RWPE2 (cell line): Measurements from ENCODE around the gene AKAP6.

Experiments
- ATAC-seq: fragments of 200-7000 bp; cut with Tn5 transposase; 3 replicates; pipeline ENCODE4 v1.9.1; 2021; ENCODE audit warnings: low read depth
- DNase-seq: peaks from one replicate; pipeline ENCODE4 v3.0.0-alpha.2; 2020; ENCODE audit warnings: low spot score
- H3K27ac ChIP-seq: fragments of 450-650 bp; 2 replicates; pipeline ENCODE4 v1.5.1; 2017; ENCODE audit warnings: mild to moderate bottlenecking; ENCODE audit not compliant: poor library complexity, severe bottlenecking
- H3K27me3 ChIP-seq: fragments of 250-450 bp; sonication (Bioruptor Pico); 2 replicates; pipeline ENCODE4 v1.5.1; 2021; ENCODE audit warnings: mild to moderate bottlenecking, moderate library complexity; ENCODE audit not compliant: insufficient read depth, poor library complexity, severe bottlenecking
- H3K36me3 ChIP-seq: fragments of 250-450 bp; sonication (Bioruptor Pico); 2 replicates; pipeline ENCODE4 v1.5.1; 2020; ENCODE audit warnings: low read depth, mild to moderate bottlenecking, moderate library complexity
- H3K4me1 ChIP-seq: fragments of 250-450 bp; sonication (Bioruptor Pico); 2 replicates; pipeline ENCODE4 v1.5.1; 2021; ENCODE audit warnings: mild to moderate bottlenecking, moderate library complexity; ENCODE audit not compliant: insufficient read depth, poor library complexity, severe bottlenecking
- H3K4me3 ChIP-seq: fragments of 250-450 bp; sonication (Bioruptor Pico); 2 replicates; pipeline ENCODE4 v1.5.1; 2021; ENCODE audit warnings: mild to moderate bottlenecking, moderate library complexity; ENCODE audit not compliant: severe bottlenecking
- H3K9me3 ChIP-seq: fragments of 250-450 bp; sonication (Bioruptor Pico); 2 replicates; pipeline ENCODE4 v1.5.1; 2021; ENCODE audit warnings: mild to moderate bottlenecking, moderate library complexity; ENCODE audit not compliant: severe bottlenecking
- TF ChIP-seq, protein P1 (sequence below): fragments of 450-650 bp; IDR thresholded peaks from one replicate; pipeline ENCODE4 v1.5.1; 2017; ENCODE audit warnings: mild to moderate bottlenecking, moderate library complexity; ENCODE audit not compliant: poor library complexity, severe bottlenecking

AKAP6 gene

DNA sequence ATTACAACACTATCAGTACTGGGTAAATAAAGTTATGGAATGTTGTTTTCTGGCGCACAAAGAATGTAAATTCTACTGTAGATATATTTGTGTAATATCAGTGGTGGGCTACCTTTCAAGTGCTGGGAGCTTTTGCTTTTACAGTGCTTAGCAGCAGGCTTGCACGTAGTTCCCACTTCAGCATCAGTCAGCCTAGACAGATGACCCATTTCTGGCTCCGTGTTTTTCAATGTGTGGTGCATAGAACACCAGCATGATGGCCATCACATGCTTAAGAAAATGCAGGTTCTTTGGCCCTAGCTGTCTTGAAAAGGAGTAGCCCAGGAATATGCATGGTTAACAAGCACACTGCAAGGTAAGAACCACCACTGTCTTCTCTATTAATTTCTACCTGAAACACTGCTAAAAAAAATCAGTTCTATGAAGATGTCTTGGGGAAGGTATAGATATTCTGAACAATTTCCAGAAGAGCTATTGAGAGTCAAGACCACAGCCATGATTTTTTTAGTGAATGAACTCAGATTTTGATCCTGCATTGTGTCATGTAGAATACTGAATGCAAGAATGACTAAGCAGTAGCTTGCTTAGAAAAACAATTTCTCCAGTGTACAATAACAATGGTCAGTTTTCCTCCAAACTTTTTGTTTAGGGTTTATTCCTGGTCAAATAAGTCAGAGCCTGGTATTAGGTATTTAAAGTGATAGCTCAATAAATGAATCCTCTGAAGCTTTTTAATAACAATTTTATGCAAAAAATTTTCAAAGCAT, 195.7 kb downstream of the AKAP6 start:
- Histone ChIP-seq H3K4me1 (no peaks in the 10 kb centered on the region), H3K27me3 (no peaks in the 10 kb centered on the region), H3K4me3 (no peak overlapping the region), H3K9me3 (no peaks in the 10 kb centered on the region), H3K27ac (no peak overlapping the region), H3K36me3 (no peaks in the 10 kb centered on the region)
- DNase-seq (no peak), ATAC-seq (no peak)
- TF ChIP-seq, protein P1, sequence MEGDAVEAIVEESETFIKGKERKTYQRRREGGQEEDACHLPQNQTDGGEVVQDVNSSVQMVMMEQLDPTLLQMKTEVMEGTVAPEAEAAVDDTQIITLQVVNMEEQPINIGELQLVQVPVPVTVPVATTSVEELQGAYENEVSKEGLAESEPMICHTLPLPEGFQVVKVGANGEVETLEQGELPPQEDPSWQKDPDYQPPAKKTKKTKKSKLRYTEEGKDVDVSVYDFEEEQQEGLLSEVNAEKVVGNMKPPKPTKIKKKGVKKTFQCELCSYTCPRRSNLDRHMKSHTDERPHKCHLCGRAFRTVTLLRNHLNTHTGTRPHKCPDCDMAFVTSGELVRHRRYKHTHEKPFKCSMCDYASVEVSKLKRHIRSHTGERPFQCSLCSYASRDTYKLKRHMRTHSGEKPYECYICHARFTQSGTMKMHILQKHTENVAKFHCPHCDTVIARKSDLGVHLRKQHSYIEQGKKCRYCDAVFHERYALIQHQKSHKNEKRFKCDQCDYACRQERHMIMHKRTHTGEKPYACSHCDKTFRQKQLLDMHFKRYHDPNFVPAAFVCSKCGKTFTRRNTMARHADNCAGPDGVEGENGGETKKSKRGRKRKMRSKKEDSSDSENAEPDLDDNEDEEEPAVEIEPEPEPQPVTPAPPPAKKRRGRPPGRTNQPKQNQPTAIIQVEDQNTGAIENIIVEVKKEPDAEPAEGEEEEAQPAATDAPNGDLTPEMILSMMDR, result no peak

DNA sequence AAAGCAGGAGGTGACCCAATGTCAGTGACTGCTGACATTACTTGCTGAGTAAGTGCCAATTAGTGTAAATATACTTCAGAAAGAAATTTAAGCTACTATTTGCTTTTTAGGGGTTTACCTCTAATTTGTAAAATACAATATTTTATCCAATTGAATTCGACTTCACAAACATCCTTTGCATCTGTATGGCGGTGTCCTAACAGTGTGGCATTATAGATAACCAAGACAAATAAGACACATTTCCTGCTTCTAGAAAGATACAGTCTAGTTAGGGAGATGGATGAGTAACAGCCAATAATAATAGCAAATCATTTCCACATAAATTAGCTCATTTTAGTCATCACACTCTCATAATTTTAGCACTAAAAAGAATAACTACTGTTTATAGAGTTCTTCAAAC, 196.5 kb downstream of the AKAP6 start:
- ATAC-seq (no peak), DNase-seq (no peak)
- Histone ChIP-seq H3K4me1 (no peaks in the 10 kb centered on the region), H3K27me3 (no peaks in the 10 kb centered on the region), H3K9me3 (no peaks in the 10 kb centered on the region), H3K4me3 (no peak overlapping the region), H3K27ac (no peak overlapping the region), H3K36me3 (no peaks in the 10 kb centered on the region)
- TF ChIP-seq, protein P1, result no peak

DNA sequence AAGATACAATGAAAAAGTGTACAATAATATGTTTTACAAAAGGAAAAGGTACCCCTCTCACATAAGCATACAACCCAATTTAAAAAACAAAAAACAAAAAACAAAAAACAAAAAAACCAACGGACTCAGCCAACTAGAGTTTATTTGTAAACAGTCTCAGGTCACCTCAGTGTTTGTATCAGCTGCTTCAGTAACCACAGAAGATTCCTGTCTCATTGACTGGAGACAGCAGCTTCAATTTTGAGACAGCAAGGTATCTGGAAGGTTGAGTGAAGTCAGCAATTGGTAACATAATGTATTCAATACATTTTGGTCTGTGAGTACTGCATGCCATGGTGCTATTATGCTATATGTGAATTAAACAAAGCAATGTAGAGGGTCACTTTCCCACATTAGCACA, 201.7 kb downstream of the AKAP6 start:
- Histone ChIP-seq H3K4me3 (no peak overlapping the region), H3K27me3 (no peaks in the 10 kb centered on the region), H3K27ac (no peak overlapping the region), H3K9me3 (no peaks in the 10 kb centered on the region), H3K36me3 (no peaks in the 10 kb centered on the region), H3K4me1 (no peaks in the 10 kb centered on the region)
- DNase-seq (no peak), ATAC-seq (no peak)
- TF ChIP-seq, protein P1, result no peak

DNA sequence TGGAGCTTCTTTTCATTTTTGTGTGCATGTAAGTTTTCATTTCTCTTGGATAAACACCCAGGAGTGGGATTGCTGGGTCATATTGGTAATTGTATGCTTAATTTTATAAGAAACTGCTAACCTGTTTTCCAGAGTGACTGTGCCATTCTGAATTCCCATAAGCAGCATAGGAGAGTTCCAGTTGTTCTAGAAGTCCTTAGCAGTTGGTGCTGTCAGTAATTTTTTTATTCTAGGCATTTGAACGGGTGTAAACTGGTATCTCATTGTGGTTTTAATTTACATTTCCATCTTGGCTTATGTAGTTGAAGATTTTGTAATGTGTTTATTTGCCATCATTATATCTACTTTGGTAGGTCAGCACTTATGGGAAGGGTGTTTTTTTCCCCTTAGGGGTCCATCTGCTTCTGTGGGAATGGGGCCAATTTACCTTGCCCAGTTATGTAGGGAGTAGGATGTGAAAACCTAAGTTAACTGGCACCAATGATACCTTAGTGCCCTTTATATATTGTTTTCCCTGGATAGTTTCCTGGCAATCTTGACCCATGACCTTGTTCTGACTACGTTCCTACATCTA, 202.9 kb downstream of the AKAP6 start:
- H3K27ac ChIP-seq, result no peak overlapping the region
- no peak for DNase-seq
- H3K36me3 ChIP-seq, result no peaks in the 10 kb centered on the region
- no peak overlapping the region for H3K4me3 ChIP-seq
- H3K4me1 ChIP-seq, result no peaks in the 10 kb centered on the region
- no peaks in the 10 kb centered on the region for H3K27me3 ChIP-seq
- TF ChIP-seq, protein P1, result no peak
- H3K9me3 ChIP-seq, result no peaks in the 10 kb centered on the region
- ATAC-seq, result no peak

DNA sequence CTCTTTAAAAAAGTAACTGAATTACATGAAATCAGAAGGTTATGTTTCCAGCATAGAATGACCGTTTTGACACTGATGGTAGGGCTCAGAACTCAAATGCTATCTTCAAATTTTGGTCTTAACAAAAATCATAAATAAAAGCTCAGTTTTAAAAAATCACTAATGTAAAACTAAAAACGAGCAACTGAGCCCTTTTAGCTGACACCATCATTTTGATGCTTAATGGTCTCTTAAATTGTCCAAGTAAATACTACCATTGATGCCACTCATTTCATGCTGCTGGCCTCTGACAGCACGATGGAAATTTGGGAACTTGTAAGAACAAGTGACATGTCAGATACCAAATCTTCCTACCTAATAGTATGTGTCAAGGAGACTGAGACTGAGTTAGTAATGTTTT, 205.0 kb downstream of the AKAP6 start:
- no peak for ATAC-seq
- TF ChIP-seq, protein P1, result no peak
- Histone ChIP-seq H3K36me3 (no peaks in the 10 kb centered on the region), H3K27me3 (no peaks in the 10 kb centered on the region), H3K9me3 (no peaks in the 10 kb centered on the region), H3K4me3 (no peak overlapping the region), H3K27ac (no peak overlapping the region), H3K4me1 (no peaks in the 10 kb centered on the region)
- DNase-seq, result no peak
